ENCODE results near the gene SPAG16.
"Not testable (repeated sequence)": the region's sequence is repeated elsewhere in the genome, so short reads cannot be mapped to it uniquely, and the experiment has no call there.

The SPAG16 gene

DNA sequence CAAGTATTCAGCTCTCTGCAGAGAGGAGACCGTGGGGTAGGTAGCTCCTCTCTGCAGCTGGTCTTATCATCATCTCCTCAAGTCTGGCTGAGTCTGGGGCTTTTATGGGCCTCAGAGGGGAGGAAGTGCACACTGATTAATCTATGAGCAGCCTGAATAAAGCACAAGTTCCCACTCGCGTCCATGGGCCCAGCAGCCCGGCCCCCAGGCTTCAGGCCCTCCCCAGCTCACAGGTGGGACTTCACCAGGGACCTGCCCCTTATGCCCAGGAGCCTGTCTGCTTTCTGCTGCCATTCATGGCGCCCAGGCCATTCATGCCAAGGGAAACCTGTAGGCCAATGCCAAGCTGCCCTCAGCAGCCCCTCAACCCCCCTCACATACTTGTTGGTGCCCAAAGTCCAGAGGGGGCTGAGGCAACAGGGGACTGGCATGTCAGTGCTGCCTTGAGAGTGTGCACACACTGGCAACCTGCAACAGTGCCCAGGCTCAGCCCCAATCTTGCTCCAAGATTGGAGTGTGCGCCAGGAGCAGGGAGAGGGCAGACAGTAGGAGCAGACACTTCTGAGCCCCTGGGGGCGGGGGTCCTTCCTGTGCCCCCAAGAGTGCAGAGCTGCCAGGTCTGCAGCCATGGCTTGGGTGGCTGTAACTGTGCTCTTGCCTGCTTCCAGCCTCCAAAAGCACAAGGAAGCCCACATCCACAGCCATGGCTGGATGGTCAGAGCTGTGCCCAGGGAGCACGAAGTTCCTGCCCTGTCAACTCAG, 751.0 kb downstream of the SPAG16 start:
- ATAC-seq (ENCODE audit: low read depth), result no peak
- Mint-ChIP-seq H3K27me3 (no peaks in the 10 kb centered on the region), H3K4me1 (no peaks in the 10 kb centered on the region), H3K4me3 (no peak overlapping the region), H3K27ac (no peak overlapping the region), H3K36me3 (peaks cover 1% of the 10 kb centered on the region), H3K9me3 (peaks cover 1% of the 10 kb centered on the region)
- no peak for DNase-seq (ENCODE audit: low spot score in 2 of 2)

DNA sequence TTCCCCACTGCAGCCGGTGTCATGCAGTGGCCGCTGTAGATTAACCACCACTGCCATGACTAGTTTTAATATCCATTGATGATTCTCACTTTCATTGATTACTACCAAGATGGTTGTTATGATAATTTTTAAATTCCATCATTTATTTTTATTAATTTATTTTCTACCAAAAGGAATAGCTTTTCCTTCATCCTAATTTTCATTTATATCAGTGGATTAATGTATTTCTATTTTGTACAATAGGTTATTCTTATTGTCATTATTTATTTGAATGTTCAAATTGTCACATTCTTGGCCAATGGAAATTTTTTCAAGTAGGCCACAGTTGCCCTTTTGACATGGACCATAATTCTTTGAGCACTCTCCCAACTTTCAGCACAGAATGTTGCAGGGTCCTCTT, 751.7 kb downstream of the SPAG16 start:
- no peak for ATAC-seq (ENCODE audit: low read depth)
- peaks cover 1% of the 10 kb centered on the region for H3K9me3 Mint-ChIP-seq
- DNase-seq (ENCODE audit: low spot score in 2 of 2), result no peak
- H3K27me3 Mint-ChIP-seq, result no peaks in the 10 kb centered on the region
- peaks cover 1% of the 10 kb centered on the region for H3K36me3 Mint-ChIP-seq
- no peak overlapping the region for H3K27ac Mint-ChIP-seq
- H3K4me3 Mint-ChIP-seq, result no peak overlapping the region
- no peaks in the 10 kb centered on the region for H3K4me1 Mint-ChIP-seq

DNA sequence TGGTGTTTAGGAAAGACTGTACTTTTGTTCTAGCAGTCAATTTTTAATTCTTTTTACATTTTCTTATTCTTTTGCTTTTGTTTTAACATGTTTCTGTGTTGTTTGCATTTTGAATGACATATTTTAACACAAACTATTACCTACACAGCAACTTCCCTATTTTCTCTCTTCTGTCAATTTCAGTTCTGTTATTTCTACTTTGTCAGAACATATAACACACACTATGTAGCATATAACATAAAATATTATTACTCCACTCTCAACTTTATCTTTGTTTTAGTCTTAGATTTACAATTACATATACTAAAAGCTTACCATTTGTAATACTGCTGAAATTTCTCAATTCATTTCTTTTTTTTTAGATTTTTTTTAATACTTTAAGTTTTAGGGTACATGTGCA, 753.9 kb downstream of the SPAG16 start:
- Mint-ChIP-seq H3K36me3 (no peaks in the 10 kb centered on the region), H3K9me3 (peaks cover 2% of the 10 kb centered on the region), H3K27me3 (no peaks in the 10 kb centered on the region), H3K4me1 (no peaks in the 10 kb centered on the region), H3K27ac (no peak overlapping the region), H3K4me3 (no peak overlapping the region)
- DNase-seq (ENCODE audit: low spot score in 2 of 2) (no peak), ATAC-seq (ENCODE audit: low read depth) (no peak)

DNA sequence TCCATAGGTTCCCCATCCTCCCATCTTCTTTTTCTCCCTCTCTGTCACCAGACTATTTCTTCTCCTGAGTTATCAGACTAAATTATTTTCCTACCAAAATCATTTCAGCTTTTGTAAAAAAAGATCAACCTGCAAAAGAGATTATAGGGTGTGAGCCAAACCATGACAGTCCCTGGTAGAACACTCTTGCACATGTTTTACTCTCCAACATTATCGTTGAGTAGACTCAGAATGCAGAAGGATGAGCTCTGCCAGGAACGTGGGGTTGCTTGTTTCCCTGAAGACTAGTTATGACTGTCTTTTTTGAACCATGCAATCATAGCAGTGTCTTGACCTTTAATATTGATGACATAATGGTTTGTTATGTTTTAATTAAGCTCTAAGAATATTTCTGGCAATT, 766.5 kb downstream of the SPAG16 start:
- no peak overlapping the region for H3K4me3 Mint-ChIP-seq
- DNase-seq (ENCODE audit: low spot score in 2 of 2) (no peak), ATAC-seq (ENCODE audit: low read depth) (no peak)
- H3K36me3 Mint-ChIP-seq, result no peaks in the 10 kb centered on the region
- no peaks in the 10 kb centered on the region for H3K27me3 Mint-ChIP-seq
- peaks cover 2% of the 10 kb centered on the region for H3K9me3 Mint-ChIP-seq
- H3K4me1 Mint-ChIP-seq, result no peaks in the 10 kb centered on the region
- no peak overlapping the region for H3K27ac Mint-ChIP-seq

DNA sequence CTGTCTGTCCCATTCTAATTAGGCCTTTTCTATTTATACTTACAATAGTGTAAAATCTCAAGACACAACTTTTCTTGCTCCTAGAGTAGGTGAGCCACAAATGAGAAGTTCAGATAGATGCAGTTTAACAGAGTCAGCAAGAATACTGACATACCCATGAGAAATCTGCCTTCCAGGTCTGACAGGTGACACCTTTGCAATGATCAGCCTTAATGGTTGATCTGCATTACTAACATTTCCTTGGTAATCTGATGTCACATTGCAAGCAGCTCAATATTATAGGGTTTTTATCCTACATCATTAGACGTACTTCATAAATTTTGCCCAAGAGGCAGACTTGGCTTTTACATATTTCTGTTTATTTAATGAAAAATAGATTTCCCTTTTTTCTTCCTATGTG, 767.3 kb downstream of the SPAG16 start:
- Mint-ChIP-seq H3K27me3 (no peaks in the 10 kb centered on the region), H3K27ac (no peak overlapping the region), H3K9me3 (no peaks in the 10 kb centered on the region), H3K4me1 (no peaks in the 10 kb centered on the region), H3K4me3 (no peak overlapping the region), H3K36me3 (no peaks in the 10 kb centered on the region)
- ATAC-seq (ENCODE audit: low read depth), result no peak
- DNase-seq (ENCODE audit: low spot score in 2 of 2), result no peak

DNA sequence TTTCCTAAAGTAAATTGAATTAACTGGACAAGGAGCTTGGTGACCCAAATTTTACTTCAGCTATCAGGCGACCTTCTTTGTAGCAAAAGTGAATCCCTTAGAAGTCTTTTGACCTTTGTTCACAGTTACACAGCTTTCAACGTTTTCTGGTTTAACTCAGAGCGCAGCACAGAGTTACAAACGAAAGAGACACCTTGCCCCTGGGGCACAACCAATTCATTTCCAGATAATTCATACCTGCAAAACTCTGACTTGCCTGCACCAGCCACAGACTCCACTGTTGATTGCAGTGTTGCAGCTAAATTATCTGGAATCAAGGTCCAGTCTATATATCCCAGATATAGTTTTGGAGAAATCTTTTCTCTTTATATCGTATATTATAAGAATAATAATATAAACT, 768.0 kb downstream of the SPAG16 start:
- ATAC-seq (ENCODE audit: low read depth), result no peak
- no peak overlapping the region for H3K27ac Mint-ChIP-seq
- no peaks in the 10 kb centered on the region for H3K4me1 Mint-ChIP-seq

DNA sequence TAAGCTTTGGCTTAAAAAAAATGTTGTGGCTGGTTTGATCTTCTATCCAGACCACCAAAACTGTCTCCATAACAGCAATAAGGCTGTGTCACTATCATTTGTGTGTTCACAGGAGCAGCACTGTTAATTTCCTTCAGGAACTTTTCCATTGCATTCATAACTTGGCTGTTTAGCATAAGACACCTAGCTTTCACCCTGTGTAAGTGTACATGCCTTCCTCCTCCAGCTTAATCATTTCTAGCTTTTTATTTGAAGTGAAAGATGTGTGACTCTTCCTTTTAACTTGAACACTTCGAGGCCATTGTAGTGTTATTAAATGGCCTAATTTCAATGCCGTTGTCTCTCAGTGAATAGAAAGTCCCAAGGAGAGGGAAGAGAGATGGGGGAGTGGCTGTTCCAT, 773.7 kb downstream of the SPAG16 start:
- ATAC-seq (ENCODE audit: low read depth) (no peak), DNase-seq (ENCODE audit: low spot score in 2 of 2) (no peak)
- Mint-ChIP-seq H3K4me3 (no peak overlapping the region), H3K4me1 (no peaks in the 10 kb centered on the region), H3K27me3 (no peaks in the 10 kb centered on the region), H3K36me3 (no peaks in the 10 kb centered on the region), H3K9me3 (peaks cover 3% of the 10 kb centered on the region), H3K27ac (no peak overlapping the region)

More for the DNA sequence above, 768.0 kb downstream of the SPAG16 start:
- Mint-ChIP-seq H3K36me3 (no peaks in the 10 kb centered on the region), H3K4me3 (no peak overlapping the region), H3K9me3 (no peaks in the 10 kb centered on the region), H3K27me3 (no peaks in the 10 kb centered on the region)
- DNase-seq (ENCODE audit: low spot score in 2 of 2), result no peak

DNA sequence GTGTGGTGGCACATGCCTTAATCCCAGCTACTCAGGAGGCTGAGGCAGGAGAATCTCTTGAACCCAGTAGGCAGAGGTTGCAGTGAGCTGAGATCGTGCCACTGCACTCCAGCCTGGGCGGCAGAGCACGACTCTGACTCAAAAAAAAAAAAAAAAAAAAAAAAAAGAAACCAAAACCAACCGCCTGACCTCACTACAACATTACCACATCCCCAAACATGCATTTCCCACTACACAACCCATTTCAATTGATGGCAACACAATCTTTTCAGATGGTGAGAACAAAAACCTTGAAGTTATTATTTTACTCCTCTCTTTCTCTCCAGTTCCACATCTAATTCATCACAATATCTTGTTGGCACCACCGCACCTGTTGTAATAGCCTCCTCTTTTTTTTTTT, 778.0 kb downstream of the SPAG16 start:
- H3K9me3 Mint-ChIP-seq, H3K27me3 Mint-ChIP-seq: not testable (repeated sequence)

DNA sequence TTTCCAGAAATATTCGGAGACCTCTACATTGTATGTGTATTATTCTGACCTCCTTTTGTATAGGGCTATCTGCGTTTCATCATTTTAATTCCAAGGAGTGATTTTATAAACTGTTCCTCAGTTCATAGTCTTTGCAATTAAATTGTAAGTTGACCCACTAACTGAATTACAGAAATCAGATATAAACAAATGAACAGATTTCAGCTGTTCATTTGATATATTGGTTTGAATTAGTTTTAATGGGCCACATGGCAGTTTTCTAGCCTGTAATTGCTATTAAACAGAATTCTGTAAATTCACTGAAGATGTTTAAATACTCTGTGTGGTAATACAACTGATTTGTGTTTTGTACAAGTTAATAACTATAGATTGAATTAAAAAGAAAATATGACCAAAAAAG, 780.2 kb downstream of the SPAG16 start:
- Mint-ChIP-seq H3K4me3 (no peak overlapping the region), H3K9me3 (peaks cover 3% of the 10 kb centered on the region), H3K27ac (no peak overlapping the region), H3K36me3 (no peaks in the 10 kb centered on the region), H3K27me3 (no peaks in the 10 kb centered on the region), H3K4me1 (no peaks in the 10 kb centered on the region)
- ATAC-seq (ENCODE audit: low read depth) (no peak), DNase-seq (ENCODE audit: low spot score in 2 of 2) (no peak)

More for the DNA sequence above, 778.0 kb downstream of the SPAG16 start:
- ATAC-seq (ENCODE audit: low read depth); DNase-seq (ENCODE audit: low spot score in 2 of 2); H3K4me1 Mint-ChIP-seq; H3K4me3 Mint-ChIP-seq; H3K27ac Mint-ChIP-seq; H3K36me3 Mint-ChIP-seq: not testable (repeated sequence)

DNA sequence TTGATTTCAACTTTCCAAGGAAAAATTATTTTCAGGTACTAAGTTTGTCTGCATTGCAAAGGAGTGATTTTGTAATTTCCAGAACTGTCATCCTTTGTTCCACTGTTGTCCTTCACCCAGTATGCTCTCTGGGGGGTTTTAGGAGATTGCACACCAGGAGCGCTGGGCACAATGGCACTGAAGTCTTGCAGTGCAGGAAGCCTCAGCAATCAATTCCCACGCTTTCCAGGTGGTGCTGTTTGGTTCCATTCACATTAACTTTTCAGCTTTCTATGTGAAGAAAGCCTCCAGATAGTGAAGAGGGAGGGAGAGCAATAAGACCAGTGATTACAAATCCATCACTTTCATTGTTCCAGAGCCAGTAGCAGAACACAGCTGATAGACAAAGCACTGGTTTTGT, 782.6 kb downstream of the SPAG16 start:
- Mint-ChIP-seq H3K27me3 (no peaks in the 10 kb centered on the region), H3K36me3 (no peaks in the 10 kb centered on the region), H3K4me1 (no peaks in the 10 kb centered on the region), H3K4me3 (no peak overlapping the region), H3K9me3 (peaks cover 2% of the 10 kb centered on the region), H3K27ac (no peak overlapping the region)
- ATAC-seq (ENCODE audit: low read depth) (no peak), DNase-seq (ENCODE audit: low spot score in 2 of 2) (no peak)

DNA sequence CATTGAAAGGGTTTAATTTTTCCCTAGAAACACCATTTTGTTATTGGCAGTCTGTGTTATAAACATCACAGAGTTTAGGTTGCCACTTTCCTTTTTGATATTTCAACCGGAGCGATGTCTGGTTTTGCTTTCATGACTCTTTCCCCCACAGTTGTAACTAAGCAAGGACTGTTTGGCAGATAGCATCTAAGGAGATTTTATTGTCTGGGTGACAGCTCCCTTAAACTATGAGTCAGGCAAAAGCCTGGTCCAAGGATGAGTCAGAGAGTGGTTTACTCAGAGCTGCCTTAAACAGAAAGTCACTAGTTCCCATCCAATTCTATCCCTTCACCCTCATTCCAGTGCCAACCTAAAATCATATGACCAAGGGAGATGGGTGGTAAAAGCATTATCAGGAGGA, 785.0 kb downstream of the SPAG16 start:
- Mint-ChIP-seq H3K4me3 (no peak overlapping the region), H3K27me3 (no peaks in the 10 kb centered on the region), H3K4me1 (no peaks in the 10 kb centered on the region), H3K9me3 (no peaks in the 10 kb centered on the region), H3K27ac (no peak overlapping the region), H3K36me3 (no peaks in the 10 kb centered on the region)
- DNase-seq (ENCODE audit: low spot score in 2 of 2) (no peak), ATAC-seq (ENCODE audit: low read depth) (no peak)

DNA sequence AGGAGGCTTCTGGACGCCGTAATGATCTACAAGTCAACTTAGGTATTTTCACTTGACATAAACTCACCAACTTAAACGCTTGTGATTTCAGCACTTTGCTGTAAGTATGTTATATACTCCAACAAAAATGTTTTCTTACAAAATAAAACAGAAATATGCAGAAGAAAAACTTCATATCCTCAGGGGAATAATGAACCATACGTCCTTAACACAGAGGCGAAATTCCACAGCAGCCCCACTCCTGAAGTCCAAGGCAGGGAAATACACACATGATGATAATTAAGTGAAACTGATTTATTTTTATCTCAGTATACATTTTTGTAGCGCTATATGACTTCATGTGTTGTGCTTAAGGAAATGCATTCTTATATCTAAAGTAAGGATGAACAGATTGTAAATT, 791.2 kb downstream of the SPAG16 start:
- Mint-ChIP-seq H3K27ac (no peak overlapping the region), H3K36me3 (no peaks in the 10 kb centered on the region), H3K27me3 (no peaks in the 10 kb centered on the region), H3K9me3 (no peaks in the 10 kb centered on the region), H3K4me1 (no peaks in the 10 kb centered on the region), H3K4me3 (no peak overlapping the region)
- ATAC-seq (ENCODE audit: low read depth) (no peak), DNase-seq (ENCODE audit: low spot score in 2 of 2) (no peak)

DNA sequence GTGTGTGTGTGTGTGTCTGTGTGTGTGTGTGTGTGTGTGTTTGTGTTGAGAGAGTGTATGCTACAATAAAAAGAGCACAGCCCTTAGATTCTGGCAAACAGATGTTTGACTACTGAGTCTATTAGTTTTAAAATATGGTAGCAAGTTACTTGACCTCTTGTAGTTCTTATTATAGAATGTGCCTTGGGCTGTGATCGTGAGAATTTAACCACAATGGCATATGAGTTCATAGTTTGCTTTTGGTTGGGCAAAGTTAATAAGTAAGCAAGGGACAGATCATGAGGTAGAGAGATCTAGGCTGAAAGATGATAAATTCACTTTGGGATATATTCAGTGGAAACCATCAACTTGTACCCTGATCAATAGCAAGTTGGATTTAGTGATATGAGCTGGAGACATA, 792.3 kb downstream of the SPAG16 start:
- H3K4me1 Mint-ChIP-seq, result no peaks in the 10 kb centered on the region
- no peak for DNase-seq (ENCODE audit: low spot score in 2 of 2)
- no peaks in the 10 kb centered on the region for H3K27me3 Mint-ChIP-seq
- no peaks in the 10 kb centered on the region for H3K9me3 Mint-ChIP-seq
- H3K27ac Mint-ChIP-seq, result no peak overlapping the region
- H3K4me3 Mint-ChIP-seq, result no peak overlapping the region
- no peaks in the 10 kb centered on the region for H3K36me3 Mint-ChIP-seq
- no peak for ATAC-seq (ENCODE audit: low read depth)

DNA sequence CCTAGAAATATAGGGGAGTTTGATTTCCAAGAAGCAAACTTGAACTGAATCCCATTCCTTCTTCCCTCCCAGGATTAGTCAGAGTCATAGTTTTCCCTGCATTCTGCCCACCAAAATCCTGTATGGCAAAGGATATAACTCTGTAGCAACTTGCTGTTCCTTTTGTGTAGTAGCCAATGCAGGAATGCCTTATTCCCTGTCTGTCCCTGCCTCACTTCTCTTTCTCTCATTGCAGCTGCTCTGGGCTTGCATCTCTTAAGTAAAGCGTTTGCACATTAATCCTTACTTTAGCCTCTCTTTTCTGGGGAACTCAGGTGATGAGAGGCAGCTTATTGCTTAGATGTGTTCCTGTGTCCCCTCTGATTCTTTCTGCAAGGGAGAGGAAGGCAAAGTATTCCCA, 793.5 kb downstream of the SPAG16 start:
- Mint-ChIP-seq H3K27me3 (no peaks in the 10 kb centered on the region), H3K4me3 (no peak overlapping the region), H3K4me1 (no peaks in the 10 kb centered on the region), H3K36me3 (no peaks in the 10 kb centered on the region), H3K9me3 (no peaks in the 10 kb centered on the region), H3K27ac (no peak overlapping the region)
- ATAC-seq (ENCODE audit: low read depth) (no peak), DNase-seq (ENCODE audit: low spot score in 2 of 2) (no peak)

DNA sequence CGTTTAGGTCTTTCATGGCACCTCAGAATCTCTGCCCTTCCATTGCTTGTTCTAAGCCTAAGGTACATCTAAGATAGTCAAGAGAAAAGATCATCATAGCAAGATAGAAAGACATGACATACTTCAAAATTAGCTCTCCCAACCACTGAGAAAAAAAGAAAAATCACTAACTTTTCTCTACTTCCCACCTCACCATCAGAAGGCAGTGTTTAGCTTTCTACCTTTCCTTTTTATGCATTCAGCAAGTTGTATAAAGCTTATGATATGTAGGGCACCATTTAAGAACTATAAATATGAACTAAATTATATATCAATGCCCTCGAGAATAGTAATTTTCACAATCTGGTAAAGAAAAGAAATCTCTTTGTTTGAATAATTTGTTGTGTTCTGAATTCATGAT, 794.8 kb downstream of the SPAG16 start:
- Mint-ChIP-seq H3K27me3 (no peaks in the 10 kb centered on the region), H3K27ac (no peak overlapping the region), H3K36me3 (no peaks in the 10 kb centered on the region), H3K9me3 (no peaks in the 10 kb centered on the region), H3K4me3 (no peak overlapping the region), H3K4me1 (no peaks in the 10 kb centered on the region)
- no peak for DNase-seq (ENCODE audit: low spot score in 2 of 2)
- ATAC-seq (ENCODE audit: low read depth), result no peak

All from memory B cell (primary cell).